SU-DHL-6 (cell line): Measurements from ENCODE around the gene GJC3.

Experiments
- EZH2phosphoT487 ChIP-seq: fragments of 200-600 bp; sonication (generic), shearing (Covaris generic); conservative IDR thresholded peaks from 2 replicates; pipeline ENCODE4 v1.6.1; 2018; ENCODE audit warnings: mild to moderate bottlenecking, antibody characterized with exemption, low read length, moderate library complexity, mixed read lengths
- TF ChIP-seq, protein P1 (sequence below): fragments of 200-600 bp; sonication (generic); IDR thresholded peaks from one replicate; pipeline ENCODE4 v1.5.1; 2017; ENCODE audit warnings: antibody characterized with exemption, mild to moderate bottlenecking, low read length, moderate library complexity; ENCODE audit not compliant: insufficient read depth, poor library complexity, severe bottlenecking

GRCh38 chr7:99947608-99948007 is 18.2 kb upstream of the GJC3 start:
- TF ChIP-seq, protein P1, sequence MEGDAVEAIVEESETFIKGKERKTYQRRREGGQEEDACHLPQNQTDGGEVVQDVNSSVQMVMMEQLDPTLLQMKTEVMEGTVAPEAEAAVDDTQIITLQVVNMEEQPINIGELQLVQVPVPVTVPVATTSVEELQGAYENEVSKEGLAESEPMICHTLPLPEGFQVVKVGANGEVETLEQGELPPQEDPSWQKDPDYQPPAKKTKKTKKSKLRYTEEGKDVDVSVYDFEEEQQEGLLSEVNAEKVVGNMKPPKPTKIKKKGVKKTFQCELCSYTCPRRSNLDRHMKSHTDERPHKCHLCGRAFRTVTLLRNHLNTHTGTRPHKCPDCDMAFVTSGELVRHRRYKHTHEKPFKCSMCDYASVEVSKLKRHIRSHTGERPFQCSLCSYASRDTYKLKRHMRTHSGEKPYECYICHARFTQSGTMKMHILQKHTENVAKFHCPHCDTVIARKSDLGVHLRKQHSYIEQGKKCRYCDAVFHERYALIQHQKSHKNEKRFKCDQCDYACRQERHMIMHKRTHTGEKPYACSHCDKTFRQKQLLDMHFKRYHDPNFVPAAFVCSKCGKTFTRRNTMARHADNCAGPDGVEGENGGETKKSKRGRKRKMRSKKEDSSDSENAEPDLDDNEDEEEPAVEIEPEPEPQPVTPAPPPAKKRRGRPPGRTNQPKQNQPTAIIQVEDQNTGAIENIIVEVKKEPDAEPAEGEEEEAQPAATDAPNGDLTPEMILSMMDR = no peak
- no peak for TF ChIP-seq EZH2phosphoT487
